ENCODE measurements around the gene CACNA2D2. TPM values are rescaled to one million over a fixed set of nuclear protein-coding genes. Genes with fewer than 3 reads are reported as not detected.

CACNA2D2 gene
- total RNA-seq, 1 donor from 2014 or later: under 0.01 TPM

Other genes starting within 250 kb of the CACNA2D2 start
- gene SEMA3B, start 234.5 kb downstream of the CACNA2D2 start, total RNA-seq: 0.26 and 0.51 TPM in 2 replicates
- gene LSMEM2, start 224.5 kb downstream of the CACNA2D2 start, total RNA-seq: not detected in 2 replicates
- 117 and 130 TPM in 2 replicates for gene IFRD2, start 211.2 kb downstream of the CACNA2D2 start, total RNA-seq
- gene HYAL3, start 204.2 kb downstream of the CACNA2D2 start, total RNA-seq: 17.5 and 23.6 TPM in 2 replicates
- 4.0 and 4.5 TPM in 2 replicates for gene NAA80, start 204.2 kb downstream of the CACNA2D2 start, total RNA-seq
- 4.6 and 6.7 TPM in 2 replicates for gene HYAL1, start 200.1 kb downstream of the CACNA2D2 start, total RNA-seq
- 384 and 564 TPM in 2 replicates for gene HYAL2, start 180.9 kb downstream of the CACNA2D2 start, total RNA-seq
- 20.7 and 22.3 TPM in 2 replicates for gene TUSC2, start 175.4 kb downstream of the CACNA2D2 start, total RNA-seq
- gene RASSF1, start 162.8 kb downstream of the CACNA2D2 start, total RNA-seq: 12.6 and 23.9 TPM in 2 replicates
- under 0.01 and 0.25 TPM in 2 replicates for gene ZMYND10, start 157.9 kb downstream of the CACNA2D2 start, total RNA-seq
- gene NPRL2, start 152.9 kb downstream of the CACNA2D2 start, total RNA-seq: 12.3 and 16.9 TPM in 2 replicates
- gene CYB561D2, start 152.8 kb downstream of the CACNA2D2 start, total RNA-seq: 18.9 and 23.9 TPM in 2 replicates
- 27.0 and 43.9 TPM in 2 replicates for gene TMEM115, start 144.1 kb downstream of the CACNA2D2 start, total RNA-seq
- gene C3orf18, start 64.1 kb upstream of the CACNA2D2 start, total RNA-seq: 1.5 and 1.9 TPM in 2 replicates
- 4.0 and 4.8 TPM in 2 replicates for gene HEMK1, start 65.9 kb upstream of the CACNA2D2 start, total RNA-seq
- gene CISH, start 108.1 kb upstream of the CACNA2D2 start, total RNA-seq: 0.13 and 0.38 TPM in 2 replicates
- 5.9 and 8.2 TPM in 2 replicates for gene MAPKAPK3, start 113.5 kb upstream of the CACNA2D2 start, total RNA-seq
- gene DOCK3, start 171.3 kb upstream of the CACNA2D2 start, total RNA-seq: under 0.01 TPM in 1 of 2 replicates, not detected in the other